PFSK-1 (cell line): ENCODE data around the gene ATP6V0B.

ENCODE experiments used
- FOXP2 ChIP-seq: optimal IDR thresholded peaks from 2 replicates; pipeline ENCODE3; 2011; ENCODE audit warnings: borderline replicate concordance, control low read depth, inconsistent platforms; ENCODE audit not compliant: insufficient read depth; ENCODE audit errors: extremely low read length, extremely low read depth
- TF ChIP-seq, protein P1 (sequence below), 2 experiments: IDR thresholded peaks; 2 replicates each; pipeline versions ENCODE4 v1.6.1 to v1.8.0; 2011 to 2012; ENCODE audit warnings: low read depth in 2 of 2, low read length in 2 of 2, control low read depth in 1 of 2, inconsistent platforms in 1 of 2, mild to moderate bottlenecking in 1 of 2, moderate library complexity in 1 of 2; ENCODE audit not compliant: insufficient read depth in 1 of 2

DNA sequence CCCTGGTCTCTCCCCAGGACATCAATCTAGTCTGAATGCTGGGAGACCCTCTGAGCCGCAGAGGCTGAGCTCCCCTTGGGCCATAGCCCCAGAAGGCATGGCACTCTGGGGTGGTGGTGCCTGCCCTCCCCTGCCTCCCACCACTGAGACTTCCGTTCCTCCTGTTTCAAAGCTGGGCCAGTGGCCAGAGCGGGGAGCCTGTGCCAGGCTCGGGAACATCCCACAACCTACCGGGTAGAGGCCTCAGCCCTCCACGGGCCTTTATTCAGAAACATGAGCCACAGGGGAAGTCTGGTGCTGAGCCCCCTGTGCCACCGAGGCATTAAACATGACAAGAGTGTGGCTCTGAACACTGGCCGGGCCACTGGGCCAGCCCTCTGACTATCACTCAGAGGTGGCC lies 24.7 kb downstream of the ATP6V0B start:
- no peak for TF ChIP-seq FOXP2
- TF ChIP-seq, protein P1, sequence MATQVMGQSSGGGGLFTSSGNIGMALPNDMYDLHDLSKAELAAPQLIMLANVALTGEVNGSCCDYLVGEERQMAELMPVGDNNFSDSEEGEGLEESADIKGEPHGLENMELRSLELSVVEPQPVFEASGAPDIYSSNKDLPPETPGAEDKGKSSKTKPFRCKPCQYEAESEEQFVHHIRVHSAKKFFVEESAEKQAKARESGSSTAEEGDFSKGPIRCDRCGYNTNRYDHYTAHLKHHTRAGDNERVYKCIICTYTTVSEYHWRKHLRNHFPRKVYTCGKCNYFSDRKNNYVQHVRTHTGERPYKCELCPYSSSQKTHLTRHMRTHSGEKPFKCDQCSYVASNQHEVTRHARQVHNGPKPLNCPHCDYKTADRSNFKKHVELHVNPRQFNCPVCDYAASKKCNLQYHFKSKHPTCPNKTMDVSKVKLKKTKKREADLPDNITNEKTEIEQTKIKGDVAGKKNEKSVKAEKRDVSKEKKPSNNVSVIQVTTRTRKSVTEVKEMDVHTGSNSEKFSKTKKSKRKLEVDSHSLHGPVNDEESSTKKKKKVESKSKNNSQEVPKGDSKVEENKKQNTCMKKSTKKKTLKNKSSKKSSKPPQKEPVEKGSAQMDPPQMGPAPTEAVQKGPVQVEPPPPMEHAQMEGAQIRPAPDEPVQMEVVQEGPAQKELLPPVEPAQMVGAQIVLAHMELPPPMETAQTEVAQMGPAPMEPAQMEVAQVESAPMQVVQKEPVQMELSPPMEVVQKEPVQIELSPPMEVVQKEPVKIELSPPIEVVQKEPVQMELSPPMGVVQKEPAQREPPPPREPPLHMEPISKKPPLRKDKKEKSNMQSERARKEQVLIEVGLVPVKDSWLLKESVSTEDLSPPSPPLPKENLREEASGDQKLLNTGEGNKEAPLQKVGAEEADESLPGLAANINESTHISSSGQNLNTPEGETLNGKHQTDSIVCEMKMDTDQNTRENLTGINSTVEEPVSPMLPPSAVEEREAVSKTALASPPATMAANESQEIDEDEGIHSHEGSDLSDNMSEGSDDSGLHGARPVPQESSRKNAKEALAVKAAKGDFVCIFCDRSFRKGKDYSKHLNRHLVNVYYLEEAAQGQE (IDR thresholded peaks at IDR 0.05; ENCODE audit: insufficient read depth in 1 of 2, low read depth in 2 of 2, low read length in 2 of 2) = no peak
